ENCODE results near the gene SMOC2.

DNA sequence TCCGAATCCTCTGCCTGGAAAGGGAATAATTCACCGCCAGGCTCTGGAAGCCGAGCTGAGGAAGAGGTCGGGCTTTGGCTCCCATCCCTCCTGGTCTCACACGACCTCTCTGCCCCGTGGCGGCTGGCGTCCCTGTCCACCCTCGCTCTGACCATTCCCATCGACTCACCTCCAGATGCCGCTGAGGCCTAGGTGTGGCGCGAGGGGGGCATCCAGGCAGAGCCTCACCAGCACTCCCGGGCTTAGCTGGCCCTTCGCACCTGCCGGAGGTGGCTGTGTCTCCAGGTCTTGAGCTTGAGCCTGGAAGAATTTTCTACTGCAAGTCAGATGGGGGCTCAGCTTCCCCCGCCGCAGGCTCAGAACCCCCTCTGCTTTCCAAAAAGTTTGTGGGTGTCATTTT is 28.5 kb upstream of the SMOC2 start:
- TF ChIP-seq, protein P1, sequence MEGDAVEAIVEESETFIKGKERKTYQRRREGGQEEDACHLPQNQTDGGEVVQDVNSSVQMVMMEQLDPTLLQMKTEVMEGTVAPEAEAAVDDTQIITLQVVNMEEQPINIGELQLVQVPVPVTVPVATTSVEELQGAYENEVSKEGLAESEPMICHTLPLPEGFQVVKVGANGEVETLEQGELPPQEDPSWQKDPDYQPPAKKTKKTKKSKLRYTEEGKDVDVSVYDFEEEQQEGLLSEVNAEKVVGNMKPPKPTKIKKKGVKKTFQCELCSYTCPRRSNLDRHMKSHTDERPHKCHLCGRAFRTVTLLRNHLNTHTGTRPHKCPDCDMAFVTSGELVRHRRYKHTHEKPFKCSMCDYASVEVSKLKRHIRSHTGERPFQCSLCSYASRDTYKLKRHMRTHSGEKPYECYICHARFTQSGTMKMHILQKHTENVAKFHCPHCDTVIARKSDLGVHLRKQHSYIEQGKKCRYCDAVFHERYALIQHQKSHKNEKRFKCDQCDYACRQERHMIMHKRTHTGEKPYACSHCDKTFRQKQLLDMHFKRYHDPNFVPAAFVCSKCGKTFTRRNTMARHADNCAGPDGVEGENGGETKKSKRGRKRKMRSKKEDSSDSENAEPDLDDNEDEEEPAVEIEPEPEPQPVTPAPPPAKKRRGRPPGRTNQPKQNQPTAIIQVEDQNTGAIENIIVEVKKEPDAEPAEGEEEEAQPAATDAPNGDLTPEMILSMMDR (conservative IDR thresholded peaks at IDR 0.05 in 1 of 2, IDR thresholded peaks at IDR 0.05 in 1 of 2; ENCODE audit: extremely low read depth in 1 of 2, insufficient read depth in 1 of 2, low read depth in 1 of 2, low read length in 2 of 2) = no peak
- no peak for TF ChIP-seq EZH2 (IDR thresholded peaks at IDR 0.05; ENCODE audit: borderline replicate concordance, low read length)

Data from mammary epithelial cell (primary cell).